ENCODE measurements around the gene PRDX2. TPM values are rescaled to one million over a fixed set of nuclear protein-coding genes. Genes with fewer than 3 reads are reported as not detected.
A peak's percentile ranks its signal among the peaks of the same experiment; 100 is the strongest.

PRDX2 gene
- total RNA-seq, 6 experiments from 2014 or later: 164 to 466 (median 202) TPM

DNA sequence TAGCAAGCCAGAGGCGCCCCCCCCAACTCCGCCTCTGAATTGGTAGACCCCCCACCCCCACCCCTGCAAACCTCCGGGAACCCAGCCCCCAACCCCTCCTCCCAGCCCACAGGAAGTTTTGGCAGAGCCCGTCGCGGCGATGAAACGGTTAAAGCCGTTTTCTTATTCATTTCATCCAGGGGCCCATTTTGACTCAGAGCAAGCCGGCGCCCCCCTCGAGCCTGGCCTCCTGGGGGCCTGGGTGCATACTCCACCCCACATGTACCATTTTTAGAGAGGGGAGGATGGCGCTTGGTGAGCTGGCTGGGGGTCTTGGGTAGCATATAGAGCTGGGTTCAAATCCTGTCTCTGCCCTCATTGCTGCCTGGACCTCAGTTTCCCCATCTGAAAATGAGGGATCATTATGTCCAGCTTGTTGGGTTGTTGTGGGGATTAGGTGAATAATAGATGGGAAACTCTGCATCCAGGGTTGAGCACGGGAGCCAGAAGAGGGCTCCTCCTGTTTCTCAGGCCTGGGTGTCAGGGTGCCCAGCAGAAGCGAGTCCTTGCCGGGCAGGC, 18.2 kb downstream of the PRDX2 start:
- peak; percentile 26 for TF ChIP-seq POLR2A (IDR thresholded peaks at IDR 0.05)
- TF ChIP-seq, protein P1, sequence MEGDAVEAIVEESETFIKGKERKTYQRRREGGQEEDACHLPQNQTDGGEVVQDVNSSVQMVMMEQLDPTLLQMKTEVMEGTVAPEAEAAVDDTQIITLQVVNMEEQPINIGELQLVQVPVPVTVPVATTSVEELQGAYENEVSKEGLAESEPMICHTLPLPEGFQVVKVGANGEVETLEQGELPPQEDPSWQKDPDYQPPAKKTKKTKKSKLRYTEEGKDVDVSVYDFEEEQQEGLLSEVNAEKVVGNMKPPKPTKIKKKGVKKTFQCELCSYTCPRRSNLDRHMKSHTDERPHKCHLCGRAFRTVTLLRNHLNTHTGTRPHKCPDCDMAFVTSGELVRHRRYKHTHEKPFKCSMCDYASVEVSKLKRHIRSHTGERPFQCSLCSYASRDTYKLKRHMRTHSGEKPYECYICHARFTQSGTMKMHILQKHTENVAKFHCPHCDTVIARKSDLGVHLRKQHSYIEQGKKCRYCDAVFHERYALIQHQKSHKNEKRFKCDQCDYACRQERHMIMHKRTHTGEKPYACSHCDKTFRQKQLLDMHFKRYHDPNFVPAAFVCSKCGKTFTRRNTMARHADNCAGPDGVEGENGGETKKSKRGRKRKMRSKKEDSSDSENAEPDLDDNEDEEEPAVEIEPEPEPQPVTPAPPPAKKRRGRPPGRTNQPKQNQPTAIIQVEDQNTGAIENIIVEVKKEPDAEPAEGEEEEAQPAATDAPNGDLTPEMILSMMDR (IDR thresholded peaks at IDR 0.05): no peak
- H3K27ac ChIP-seq: peak overlapping the region; percentile 73 to 96 (median 73)
- H3K9me3 ChIP-seq: no peaks in the 10 kb centered on the region
- no peak for ATAC-seq
- WGBS (ENCODE audit: insufficient coverage, low coverage, low lambda C conversion rate, missing lambda C conversion rate): 15% methylated on average over 12 of the region's 16 CpGs
- no peaks in the 10 kb centered on the region for H3K36me3 ChIP-seq
- peaks cover 0 to 35% (median 15%) of the 10 kb centered on the region in 4 donors for H3K4me1 ChIP-seq
- DNase-seq: no peak
- intact Hi-C loops (cut with DNase I): no loop called here
- peak overlapping the region in 2 of 3 donors; percentile 53 to 56 for H3K4me3 ChIP-seq
- no peaks in the 10 kb centered on the region for H3K27me3 ChIP-seq

DNA sequence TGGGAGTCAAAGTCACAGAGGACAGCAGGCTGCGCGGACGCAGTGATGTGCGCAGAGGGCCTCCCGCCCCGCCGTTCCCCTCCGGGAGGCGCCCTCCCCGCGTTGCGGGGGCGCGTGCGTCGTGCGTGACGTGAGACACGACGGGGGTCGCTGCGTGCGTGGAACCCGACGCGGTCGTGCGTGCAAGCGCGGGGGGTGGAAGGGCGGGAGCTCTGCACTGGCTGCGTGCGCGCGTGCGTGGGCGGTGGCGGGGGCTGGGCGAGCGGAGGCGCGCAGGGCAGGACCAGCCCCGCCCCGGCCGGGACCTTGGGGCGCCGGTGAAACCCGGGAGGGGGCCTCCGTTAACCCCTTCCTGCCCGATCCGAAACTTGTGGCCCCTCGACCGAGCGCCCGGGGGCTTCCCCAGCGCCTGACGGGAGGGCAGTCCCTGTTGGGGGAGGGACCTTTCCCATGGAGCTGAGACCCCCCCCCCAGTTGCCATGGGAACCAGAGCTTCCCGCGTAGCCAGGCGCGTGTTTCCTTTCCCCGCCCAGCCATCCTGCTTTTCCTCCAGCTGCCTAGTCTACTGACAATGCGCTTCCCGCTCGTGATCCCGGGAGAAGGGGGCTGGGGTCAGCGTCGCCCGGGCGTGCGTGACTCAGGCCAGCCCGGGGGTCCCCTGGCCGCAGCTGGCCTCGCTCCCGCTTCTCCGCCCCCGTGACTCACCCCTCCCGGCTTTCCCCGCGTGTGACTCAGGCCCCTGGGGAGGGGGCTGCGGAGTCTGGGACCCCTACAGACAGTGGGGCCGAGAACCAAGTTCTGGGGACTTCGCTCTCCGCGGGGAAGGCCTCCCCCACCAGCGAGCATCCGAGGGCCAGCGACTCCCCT, 18.9 kb downstream of the PRDX2 start:
- no peaks in the 10 kb centered on the region for H3K27me3 ChIP-seq
- 4% methylated on average over 14 of the region's 88 CpGs for WGBS (ENCODE audit: insufficient coverage, low coverage, low lambda C conversion rate, missing lambda C conversion rate)
- H3K4me1 ChIP-seq: peaks cover 0 to 28% (median 12%) of the 10 kb centered on the region in 4 donors
- peak; percentile 27 for TF ChIP-seq POLR2A (IDR thresholded peaks at IDR 0.05)
- TF ChIP-seq, protein P1 (IDR thresholded peaks at IDR 0.05): no peak
- H3K36me3 ChIP-seq: no peaks in the 10 kb centered on the region
- H3K9me3 ChIP-seq: no peaks in the 10 kb centered on the region
- peak; percentile 89 to 93 (median 89) for DNase-seq
- H3K27ac ChIP-seq: peak overlapping the region; percentile 73 to 96 (median 73)
- peak overlapping the region; percentile 31 to 56 (median 53) for H3K4me3 ChIP-seq
- intact Hi-C loops (cut with DNase I): no loop called here
- peak; percentile 38 to 71 (median 64) for ATAC-seq

DNA sequence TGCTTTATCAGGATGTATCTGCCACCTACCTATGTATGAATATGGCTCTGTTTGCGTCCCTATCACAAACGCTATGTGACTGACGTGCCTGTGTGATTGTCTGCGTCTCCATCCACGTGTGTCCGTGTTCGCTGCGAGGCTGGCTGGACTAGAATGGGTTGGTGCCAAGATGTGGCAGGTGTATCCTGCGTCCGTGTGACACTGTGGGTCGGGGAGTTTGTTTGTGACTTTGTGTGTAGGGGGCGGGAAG, 19.5 kb downstream of the PRDX2 start:
- Histone ChIP-seq H3K4me1 (peaks cover 0 to 28% (median 12%) of the 10 kb centered on the region in 4 donors), H3K27ac (peak overlapping the region; percentile 73 to 96 (median 73)), H3K4me3 (peak overlapping the region; percentile 31 to 56 (median 53)), H3K9me3 (no peaks in the 10 kb centered on the region), H3K27me3 (no peaks in the 10 kb centered on the region), H3K36me3 (no peaks in the 10 kb centered on the region)
- ATAC-seq (no peak), DNase-seq (no peak)
- TF ChIP-seq POLR2A (IDR thresholded peaks at IDR 0.05): peak; percentile 74
- TF ChIP-seq, protein P1 (IDR thresholded peaks at IDR 0.05): no peak
- intact Hi-C loops (cut with DNase I): no loop called here
- WGBS (ENCODE audit: insufficient coverage, low coverage, low lambda C conversion rate, missing lambda C conversion rate): 2% methylated on average over 8 of the region's 12 CpGs

DNA sequence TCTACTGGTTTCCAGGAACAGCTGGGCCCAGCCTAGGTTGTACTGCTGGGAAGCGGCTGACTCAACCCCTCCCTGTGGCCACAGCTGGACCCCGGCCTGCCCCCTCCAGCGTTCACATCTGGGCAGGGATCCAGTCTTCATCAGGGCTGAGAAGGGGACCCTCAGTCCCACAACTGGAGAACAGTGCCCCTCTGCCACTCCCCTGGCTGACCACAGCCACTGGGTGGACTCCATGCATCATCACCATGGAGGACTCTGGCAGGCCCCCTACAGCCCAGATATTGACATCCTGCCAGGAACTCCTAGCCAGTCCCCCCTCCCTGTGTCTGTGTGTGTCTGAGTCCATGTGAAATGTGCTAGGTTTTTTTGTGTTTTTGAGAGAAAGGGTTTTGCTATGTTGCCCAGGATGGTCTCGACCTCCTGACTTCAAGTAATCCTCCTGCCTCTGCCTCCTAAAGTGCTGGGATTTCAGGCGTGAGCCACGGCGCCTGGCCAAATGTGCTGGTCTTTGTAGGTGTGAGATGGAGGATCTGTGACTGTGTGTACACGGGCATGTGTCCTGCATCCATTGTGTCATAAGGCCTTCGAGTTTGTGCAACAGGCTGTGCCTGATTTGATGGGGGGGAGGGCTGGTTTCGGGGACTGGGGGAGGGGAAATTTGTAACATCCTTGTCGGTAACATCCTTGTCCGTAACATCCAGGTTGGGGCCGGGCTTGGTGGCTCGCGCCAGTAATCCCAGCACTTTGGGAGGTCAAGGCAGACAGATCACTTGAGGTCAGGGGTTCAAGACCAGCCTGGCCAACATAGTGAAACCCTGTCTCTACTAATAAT, 22.2 kb downstream of the PRDX2 start:
- Histone ChIP-seq H3K4me1 (peaks cover 0 to 28% (median 12%) of the 10 kb centered on the region in 4 donors), H3K9me3 (no peaks in the 10 kb centered on the region), H3K27ac (peak overlapping the region; percentile 72 to 94 (median 79)), H3K36me3 (no peaks in the 10 kb centered on the region), H3K4me3 (no peak overlapping the region), H3K27me3 (no peaks in the 10 kb centered on the region)
- 41% methylated on average over 8 of the region's 15 CpGs for WGBS (ENCODE audit: insufficient coverage, low coverage, low lambda C conversion rate, missing lambda C conversion rate)
- TF ChIP-seq POLR2A (IDR thresholded peaks at IDR 0.05): peak; percentile 47
- TF ChIP-seq, protein P1 (IDR thresholded peaks at IDR 0.05): no peak
- ATAC-seq (no peak), DNase-seq (peak in 2 of 3 donors; percentile 63 to 67)
- intact Hi-C loops (cut with DNase I): loop anchor here in 1 of 2 donors (10.0 kb wide), 1 partner anchor 55 kb away; the partner anchor contains the start of gene TNPO2
